GM21529 (cell line): ENCODE results near the gene WFS1.

Source experiments
- ATAC-seq: cut with Tn5 transposase; IDR thresholded peaks from one replicate; pipeline ENCODE4 v1.9.1; 2021; ENCODE audit not compliant: unreplicated experiment

The WFS1 gene

GRCh38 chr4:6279582-6280289, 10.1 kb downstream of the WFS1 start:
- no peak for ATAC-seq

GRCh38 chr4:6280365-6280996, 10.8 kb downstream of the WFS1 start:
- no peak for ATAC-seq

GRCh38 chr4:6281436-6282313, 12.0 kb downstream of the WFS1 start:
- no peak for ATAC-seq

- no peak for ATAC-seq
Measured at GRCh38 chr4:6282314-6282771, 12.7 kb downstream of the WFS1 start.

GRCh38 chr4:6283282-6283681, 13.6 kb downstream of the WFS1 start:
- no peak for ATAC-seq

- ATAC-seq, result no peak
Measured at GRCh38 chr4:6287017-6287788, 17.6 kb downstream of the WFS1 start.

GRCh38 chr4:6288342-6288741, 18.7 kb downstream of the WFS1 start:
- ATAC-seq, result no peak

GRCh38 chr4:6288871-6289270, 19.2 kb downstream of the WFS1 start:
- no peak for ATAC-seq

GRCh38 chr4:6290256-6290655, 20.6 kb downstream of the WFS1 start:
- ATAC-seq, result no peak

GRCh38 chr4:6290769-6291547, 21.3 kb downstream of the WFS1 start:
- no peak for ATAC-seq

- no peak for ATAC-seq
Measured at GRCh38 chr4:6291784-6292297, 22.2 kb downstream of the WFS1 start.

GRCh38 chr4:6292376-6293096, 22.9 kb downstream of the WFS1 start:
- no peak for ATAC-seq

- no peak for ATAC-seq
Measured at GRCh38 chr4:6293097-6293445, 23.4 kb downstream of the WFS1 start.

GRCh38 chr4:6293661-6294060, 24.0 kb downstream of the WFS1 start:
- no peak for ATAC-seq

GRCh38 chr4:6294705-6295421, 25.2 kb downstream of the WFS1 start:
- ATAC-seq, result no peak

- ATAC-seq, result no peak
Measured at GRCh38 chr4:6295495-6295894, 25.8 kb downstream of the WFS1 start.

GRCh38 chr4:6296026-6296425, 26.4 kb downstream of the WFS1 start:
- no peak for ATAC-seq

- no peak for ATAC-seq
Measured at GRCh38 chr4:6297266-6297815, 27.7 kb downstream of the WFS1 start.
